ENCODE data around the gene SSH2. TPM values are rescaled to one million over a fixed set of nuclear protein-coding genes. Genes with fewer than 3 reads are reported as not detected.

Gene SSH2
- total RNA-seq, 2 experiments from 2014 or later = 39.4 to 73.9 TPM

GRCh38 chr17:29615492-29616299, 314.3 kb downstream of the SSH2 start:
- Histone ChIP-seq H3K4me2 (ENCODE audit: low read length) (peak overlapping the region; percentile 86), H2AFZ (ENCODE audit: low read length) (no peak overlapping the region), H3K4me3 (ENCODE audit: low read depth, low read length, poor library complexity, severe bottlenecking) (peak overlapping the region; percentile 50), H3K27ac (ENCODE audit: low read depth, low read length, poor library complexity, severe bottlenecking) (no peak overlapping the region), H3K4me1 (ENCODE audit: insufficient read depth, low read length, poor library complexity, severe bottlenecking) (peaks cover 43% of the 10 kb centered on the region), H3K79me2 (ENCODE audit: insufficient read depth, low read depth, low read length) (no peaks in the 10 kb centered on the region), H3K9me2 (ENCODE audit: insufficient read depth, low read length) (no peaks in the 10 kb centered on the region), H3K9me3 (ENCODE audit: low read length) (no peaks in the 10 kb centered on the region), H4K20me1 (ENCODE audit: insufficient read depth, low read length) (0 out of 2 replicates have a peak, but pooled peaks cover 10% of the 10 kb centered on the region), H3K36me3 (ENCODE audit: insufficient read depth, low read length) (0 out of 2 replicates have a peak, but pooled peaks cover 5% of the 10 kb centered on the region)
- no TSS peak for BruUV-seq (replicated peaks)
- no peak for TF ChIP-seq EZH2phosphoT487 (IDR thresholded peaks at IDR 0.05; ENCODE audit: borderline replicate concordance, low read depth, low read length)
- no peak for TF ChIP-seq CTCF (conservative IDR thresholded peaks at IDR 0.05; ENCODE audit: low read length)
- peak; percentile 85 for DNase-seq (ENCODE audit: low spot score)
- CTCF ChIA-PET (ENCODE audit: unreplicated experiment) = interaction anchor here (0.6 kb wide), 1 partner anchor 9 kb away, joined by 3 read pairs; no protein-coding TSS in a partner anchor
- intact Hi-C loops (cut with micrococcal nuclease; ENCODE audit: unreplicated experiment) = loop anchor here (5.0 kb wide), 3 partner anchors 33 to 477 kb away; no protein-coding TSS in a partner anchor
- POLR2A ChIA-PET = interaction anchor here (0.5 to 0.9 kb wide), 3 partner anchors 8 to 475 kb away, joined by 3 read pairs; no protein-coding TSS in a partner anchor

- CTCF ChIA-PET (ENCODE audit: unreplicated experiment) = no interaction called here
Observed at GRCh38 chr17:29615048-29615385, 315.0 kb downstream of the SSH2 start.

More at GRCh38 chr17:29615048-29615385, 315.0 kb downstream of the SSH2 start:
- intact Hi-C loops (cut with micrococcal nuclease; ENCODE audit: unreplicated experiment) = loop anchor here (5.0 kb wide), 3 partner anchors 33 to 477 kb away; no protein-coding TSS in a partner anchor
- TF ChIP-seq EZH2phosphoT487 (IDR thresholded peaks at IDR 0.05; ENCODE audit: borderline replicate concordance, low read depth, low read length) (no peak), CTCF (conservative IDR thresholded peaks at IDR 0.05; ENCODE audit: low read length) (no peak)
- Histone ChIP-seq H3K27ac (ENCODE audit: low read depth, low read length, poor library complexity, severe bottlenecking) (no peak overlapping the region), H3K79me2 (ENCODE audit: insufficient read depth, low read depth, low read length) (no peaks in the 10 kb centered on the region), H3K4me3 (ENCODE audit: low read depth, low read length, poor library complexity, severe bottlenecking) (no peak overlapping the region), H3K4me2 (ENCODE audit: low read length) (peak overlapping the region; percentile 86), H3K9me2 (ENCODE audit: insufficient read depth, low read length) (no peaks in the 10 kb centered on the region), H3K4me1 (ENCODE audit: insufficient read depth, low read length, poor library complexity, severe bottlenecking) (peaks cover 43% of the 10 kb centered on the region), H4K20me1 (ENCODE audit: insufficient read depth, low read length) (0 out of 2 replicates have a peak, but pooled peaks cover 10% of the 10 kb centered on the region), H2AFZ (ENCODE audit: low read length) (no peak overlapping the region), H3K36me3 (ENCODE audit: insufficient read depth, low read length) (0 out of 2 replicates have a peak, but pooled peaks cover 5% of the 10 kb centered on the region), H3K9me3 (ENCODE audit: low read length) (no peaks in the 10 kb centered on the region)
- no TSS peak for BruUV-seq (replicated peaks)
- POLR2A ChIA-PET = interaction anchor here (0.5 to 0.9 kb wide), 3 partner anchors 8 to 474 kb away, joined by 3 read pairs; no protein-coding TSS in a partner anchor
- no peak for DNase-seq (ENCODE audit: low spot score)

All from OCI-LY7 (cell line).